Astrocyte (in vitro differentiated cells and primary cell): Measurements from ENCODE around the gene RRAGC. TPM values are rescaled to one million over a fixed set of nuclear protein-coding genes. Genes with fewer than 3 reads are reported as not detected.
A peak's percentile ranks its signal among the peaks of the same experiment; 100 is the strongest.

Experiments
- DNase-seq: peaks from one replicate; pipeline ENCODE4 v3.0.0-alpha.2; 2010; ENCODE audit warnings: low read depth
- FAIRE-seq: peaks from 2 replicates; lab custom pipeline; 2011; peaks lifted over from hg19 to GRCh38; lab: Jason Lieb, UNC
- H2AFZ ChIP-seq: 2 replicates; pipeline ENCODE4 v1.6.0; 2012; ENCODE audit warnings: low read depth, low read length, inconsistent platforms
- H3K27ac ChIP-seq: 2 replicates; pipeline ENCODE4 v1.5.1; 2011; ENCODE audit warnings: low read depth, low read length, inconsistent platforms
- H3K27me3 ChIP-seq: 2 replicates; pipeline ENCODE4 v1.6.0; 2011; ENCODE audit warnings: low read length, inconsistent platforms; ENCODE audit not compliant: insufficient read depth
- H3K36me3 ChIP-seq: 2 replicates; pipeline ENCODE4 v1.5.1; 2011; ENCODE audit warnings: low read length, inconsistent platforms; ENCODE audit not compliant: insufficient read depth
- H3K4me1 ChIP-seq: 2 replicates; pipeline ENCODE4 v1.5.1; 2011; ENCODE audit warnings: low read length, inconsistent platforms; ENCODE audit not compliant: insufficient read depth
- H3K4me2 ChIP-seq: 2 replicates; pipeline ENCODE4 v1.6.0; 2012; ENCODE audit warnings: low read length, inconsistent platforms
- H3K4me3 ChIP-seq: 2 replicates; pipeline ENCODE4 v1.5.1; 2011; ENCODE audit warnings: low read depth, mild to moderate bottlenecking, low read length, inconsistent platforms; ENCODE audit not compliant: insufficient read depth
- H3K79me2 ChIP-seq: 2 replicates; pipeline ENCODE4 v1.6.0; 2012; ENCODE audit warnings: mild to moderate bottlenecking, low read length, inconsistent platforms; ENCODE audit not compliant: insufficient read depth
- H3K9ac ChIP-seq: 2 replicates; pipeline ENCODE4 v1.6.0; 2012; ENCODE audit warnings: mild to moderate bottlenecking, low read length, inconsistent platforms
- H3K9me3 ChIP-seq: 2 replicates; pipeline ENCODE4 v1.5.1; 2012; ENCODE audit warnings: low read depth, mild to moderate bottlenecking, low read length, inconsistent platforms; ENCODE audit not compliant: insufficient read depth
- H4K20me1 ChIP-seq: 2 replicates; pipeline ENCODE4 v1.6.0; 2012; ENCODE audit warnings: low read length, inconsistent platforms; ENCODE audit not compliant: insufficient read depth
- H3K27ac Mint-ChIP-seq: one replicate; pipeline ENCODE4 v1.8.0; 2021; ENCODE audit warnings: mild to moderate bottlenecking, mixed read lengths; ENCODE audit not compliant: unreplicated experiment
- H3K27me3 Mint-ChIP-seq: one replicate; pipeline ENCODE4 v1.8.0; 2021; ENCODE audit warnings: low read depth, mixed read lengths; ENCODE audit not compliant: unreplicated experiment
- H3K36me3 Mint-ChIP-seq: one replicate; pipeline ENCODE4 v1.8.0; 2021; ENCODE audit warnings: low read depth, mixed read lengths; ENCODE audit not compliant: unreplicated experiment
- H3K4me1 Mint-ChIP-seq: one replicate; pipeline ENCODE4 v1.8.0; 2021; ENCODE audit warnings: low read depth, mixed read lengths; ENCODE audit not compliant: unreplicated experiment
- H3K4me3 Mint-ChIP-seq: one replicate; pipeline ENCODE4 v1.8.0; 2021; ENCODE audit warnings: mild to moderate bottlenecking, moderate library complexity, mixed read lengths; ENCODE audit not compliant: unreplicated experiment
- H3K9me3 Mint-ChIP-seq: one replicate; pipeline ENCODE4 v1.8.0; 2021; ENCODE audit warnings: mild to moderate bottlenecking, mixed read lengths; ENCODE audit not compliant: unreplicated experiment
- CTCF ChIP-seq: IDR thresholded peaks from 2 replicates; pipeline ENCODE4 v1.5.1; 2011; ENCODE audit warnings: low read depth, mild to moderate bottlenecking, inconsistent platforms, low read length, moderate library complexity; ENCODE audit not compliant: insufficient read depth
- EZH2 ChIP-seq: IDR thresholded peaks from 2 replicates; pipeline ENCODE4 v1.6.1; 2012; ENCODE audit warnings: mild to moderate bottlenecking, low read length, inconsistent platforms; ENCODE audit not compliant: insufficient read depth
- total RNA-seq: library from RNA; stranded (reverse); gene quantifications from 2 replicates; pipeline ENCODE4 v1.2.1, GENCODE V29; 2021

The RRAGC gene
- total RNA-seq, 1 donor from 2014 or later: 37.3 TPM

DNA sequence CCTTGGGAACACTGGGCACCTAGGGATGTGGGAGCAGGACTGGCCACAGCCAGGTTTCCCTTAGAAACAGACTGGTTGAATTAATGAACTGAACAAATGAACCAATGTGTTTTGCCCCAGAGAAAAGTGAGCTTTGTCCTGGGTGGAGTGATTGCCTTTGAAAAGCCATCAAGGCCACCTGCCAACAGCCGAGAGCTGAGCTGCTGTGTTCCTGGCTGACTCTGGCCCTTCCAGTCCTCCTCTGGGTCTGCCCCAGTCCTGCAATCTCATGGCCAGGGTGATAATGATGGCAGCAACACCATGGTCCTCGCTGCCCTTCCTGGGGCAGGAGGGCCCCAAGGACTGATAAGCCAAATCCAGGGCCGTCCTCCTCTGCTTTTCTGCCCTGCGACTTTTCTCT, 40.0 kb upstream of the RRAGC start:
- H3K27me3 ChIP-seq: no peaks in the 10 kb centered on the region
- H3K27ac ChIP-seq: no peak overlapping the region
- peaks cover 4% of the 10 kb centered on the region for H3K4me1 Mint-ChIP-seq
- no peaks in the 10 kb centered on the region for H3K27me3 Mint-ChIP-seq
- H3K9ac ChIP-seq: no peak overlapping the region
- no peaks in the 10 kb centered on the region for H3K36me3 Mint-ChIP-seq
- H3K4me3 Mint-ChIP-seq: no peak overlapping the region
- no peak overlapping the region for H2AFZ ChIP-seq
- H3K9me3 ChIP-seq: no peaks in the 10 kb centered on the region
- H3K36me3 ChIP-seq: no peaks in the 10 kb centered on the region
- no peak for TF ChIP-seq CTCF
- no peak for TF ChIP-seq EZH2
- H3K27ac Mint-ChIP-seq: no peak overlapping the region
- no peak overlapping the region for H3K4me3 ChIP-seq
- H3K9me3 Mint-ChIP-seq: peaks cover 2% of the 10 kb centered on the region
- H3K4me2 ChIP-seq: no peak overlapping the region
- no peaks in the 10 kb centered on the region for H3K79me2 ChIP-seq
- no peak for DNase-seq
- no peak for FAIRE-seq
- H4K20me1 ChIP-seq: no peaks in the 10 kb centered on the region
- H3K4me1 ChIP-seq: peaks cover 3% of the 10 kb centered on the region

GRCh38 chr1:38898653-38899230, 39.2 kb upstream of the RRAGC start:
- Mint-ChIP-seq H3K27ac (no peak overlapping the region), H3K36me3 (no peaks in the 10 kb centered on the region), H3K27me3 (no peaks in the 10 kb centered on the region), H3K4me1 (peaks cover 4% of the 10 kb centered on the region), H3K9me3 (peaks cover 2% of the 10 kb centered on the region), H3K4me3 (no peak overlapping the region)
- Histone ChIP-seq H3K4me1 (peaks cover 3% of the 10 kb centered on the region), H3K9ac (no peak overlapping the region), H2AFZ (no peak overlapping the region), H3K9me3 (no peaks in the 10 kb centered on the region), H3K4me3 (no peak overlapping the region), H3K36me3 (no peaks in the 10 kb centered on the region), H3K27me3 (no peaks in the 10 kb centered on the region), H3K27ac (no peak overlapping the region), H3K4me2 (no peak overlapping the region), H3K79me2 (no peaks in the 10 kb centered on the region), H4K20me1 (no peaks in the 10 kb centered on the region)
- DNase-seq: peak; percentile 16
- TF ChIP-seq EZH2: no peak
- no peak for TF ChIP-seq CTCF
- FAIRE-seq: peak; percentile 63

- no peaks in the 10 kb centered on the region for H3K9me3 ChIP-seq
- DNase-seq (no peak), FAIRE-seq (no peak)
- H3K4me1 ChIP-seq: peaks cover 3% of the 10 kb centered on the region
- Mint-ChIP-seq H3K36me3 (no peaks in the 10 kb centered on the region), H3K4me1 (peaks cover 12% of the 10 kb centered on the region), H3K9me3 (peaks cover 2% of the 10 kb centered on the region), H3K4me3 (no peak overlapping the region), H3K27me3 (no peaks in the 10 kb centered on the region), H3K27ac (no peak overlapping the region)
- no peaks in the 10 kb centered on the region for H3K79me2 ChIP-seq
- no peak overlapping the region for H3K4me3 ChIP-seq
- TF ChIP-seq CTCF: no peak
- no peak for TF ChIP-seq EZH2
- no peak overlapping the region for H3K4me2 ChIP-seq
- H2AFZ ChIP-seq: no peak overlapping the region
- no peak overlapping the region for H3K9ac ChIP-seq
- no peaks in the 10 kb centered on the region for H3K27me3 ChIP-seq
- H4K20me1 ChIP-seq: no peaks in the 10 kb centered on the region
- H3K27ac ChIP-seq: no peak overlapping the region
- no peaks in the 10 kb centered on the region for H3K36me3 ChIP-seq
Observed at GRCh38 chr1:38896169-38896568, 36.6 kb upstream of the RRAGC start.
